DMS153 treated with DMSO at 0.1 percent for 48 hours (cell line): ENCODE data around the gene ARMC2.
"Not testable (repeated sequence)": the region's sequence is repeated elsewhere in the genome, so short reads cannot be mapped to it uniquely, and the experiment has no call there.

Experiments used
- DNase-seq: peaks from one replicate; lab custom pipeline; 2025; ENCODE audit not compliant: unreplicated experiment; lab: John Stamatoyannopoulos, UW

ARMC2 gene

DNA sequence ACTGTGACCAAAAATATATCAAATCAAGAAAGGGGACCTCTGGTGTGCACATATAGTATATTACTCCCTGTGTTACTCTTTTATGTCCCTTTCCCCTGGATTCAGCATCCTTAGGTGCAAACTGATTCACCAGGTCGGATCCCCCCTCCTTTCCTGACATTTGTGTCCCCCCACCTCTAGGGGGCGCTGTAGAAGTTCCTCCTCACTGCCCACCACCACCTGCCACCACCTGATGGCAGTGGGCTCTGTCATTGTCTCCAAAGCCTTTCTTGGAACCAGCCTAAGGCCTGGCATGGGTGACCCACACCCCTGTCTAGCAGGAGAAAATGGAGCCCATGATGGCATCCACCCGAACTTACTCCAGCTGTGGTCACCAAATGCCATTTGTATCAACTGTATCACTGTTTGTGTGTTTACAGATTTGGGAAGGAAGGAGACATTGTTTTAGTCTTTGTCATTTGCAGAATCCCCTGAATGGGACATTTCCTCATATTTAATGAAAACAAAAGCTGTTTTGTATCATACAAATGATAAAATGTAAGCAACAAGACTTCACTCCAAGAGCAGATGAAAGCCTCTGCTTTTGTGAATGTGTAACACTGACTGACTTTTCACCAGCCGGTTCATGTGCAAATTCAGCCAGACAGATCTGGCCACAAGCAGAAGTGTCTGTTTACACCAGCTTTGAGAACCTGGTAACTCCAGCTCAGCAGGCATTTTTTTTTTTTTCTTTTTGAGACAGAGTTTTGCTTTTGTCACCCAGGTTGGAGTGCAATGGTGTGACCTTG lies 66.2 kb downstream of the ARMC2 start:
- DNase-seq, result no peak

DNA sequence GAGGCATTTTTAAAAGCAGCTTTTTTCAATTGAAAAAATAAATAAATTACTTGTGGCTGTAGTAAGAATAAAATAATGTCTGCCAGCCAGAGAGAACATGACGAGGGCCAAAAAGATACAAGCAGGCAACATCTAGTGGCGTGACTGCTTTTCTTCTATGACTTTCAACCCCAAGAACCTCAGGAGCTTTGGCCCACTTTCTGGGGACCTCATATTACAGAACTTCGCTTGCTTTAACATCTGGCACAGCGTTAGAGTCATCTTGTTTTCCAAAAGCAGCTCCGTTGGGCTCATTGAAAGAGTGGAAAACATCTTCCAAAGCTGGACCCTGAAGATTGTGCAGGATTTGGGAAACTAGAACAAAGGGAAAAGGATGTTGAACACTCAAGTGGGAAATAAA lies 67.0 kb downstream of the ARMC2 start:
- no peak for DNase-seq

DNA sequence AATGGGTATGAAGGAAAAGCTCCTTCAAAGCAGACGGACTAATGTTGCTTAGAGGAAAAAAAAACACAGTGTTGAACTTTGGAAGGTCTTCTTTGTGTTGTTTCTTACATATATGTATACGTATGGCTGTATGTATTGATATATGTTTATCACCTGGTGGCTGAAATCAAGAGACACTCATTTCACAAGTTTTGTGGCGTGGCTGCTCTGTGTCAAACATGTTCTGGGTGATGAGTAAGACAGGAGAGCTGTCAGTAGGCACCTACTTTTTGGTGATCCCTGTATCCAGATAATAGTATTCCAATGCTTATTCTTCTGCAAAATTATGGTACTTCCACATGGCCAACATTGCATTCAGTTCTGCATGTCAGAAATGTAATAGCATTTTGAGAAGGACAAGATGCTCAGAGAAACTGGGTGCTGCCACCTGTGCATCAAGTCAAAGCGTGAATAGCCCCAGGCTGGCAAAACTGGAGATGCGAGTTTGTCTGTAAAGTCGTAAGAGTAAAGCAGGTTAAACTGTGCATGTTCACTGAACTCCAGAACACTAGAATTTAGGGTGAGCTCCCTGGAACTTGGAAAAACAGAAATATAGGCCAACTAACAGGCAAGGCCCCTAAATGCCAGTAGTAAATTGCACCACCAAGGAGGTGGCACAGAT lies 67.9 kb downstream of the ARMC2 start:
- no peak for DNase-seq

DNA sequence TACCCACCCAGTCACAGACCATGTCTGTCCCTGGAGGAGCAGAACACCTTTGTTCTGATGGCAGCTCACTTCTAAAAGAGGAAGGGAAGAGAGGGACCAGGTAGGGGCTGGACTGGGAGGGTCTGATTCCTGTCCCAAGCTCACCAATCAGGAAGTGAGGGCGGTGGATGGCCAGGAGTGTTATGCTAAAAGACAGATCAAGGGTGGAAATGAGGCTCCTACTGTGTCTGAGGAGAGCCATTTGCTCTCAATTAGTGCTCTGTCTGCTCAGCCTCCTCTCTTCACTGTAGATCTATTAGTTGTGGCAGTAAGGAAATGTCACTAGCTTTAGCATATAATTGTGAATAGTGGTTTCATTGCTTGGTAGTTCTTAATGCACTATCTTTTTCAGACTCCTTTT lies 72.5 kb downstream of the ARMC2 start:
- DNase-seq, result no peak

DNA sequence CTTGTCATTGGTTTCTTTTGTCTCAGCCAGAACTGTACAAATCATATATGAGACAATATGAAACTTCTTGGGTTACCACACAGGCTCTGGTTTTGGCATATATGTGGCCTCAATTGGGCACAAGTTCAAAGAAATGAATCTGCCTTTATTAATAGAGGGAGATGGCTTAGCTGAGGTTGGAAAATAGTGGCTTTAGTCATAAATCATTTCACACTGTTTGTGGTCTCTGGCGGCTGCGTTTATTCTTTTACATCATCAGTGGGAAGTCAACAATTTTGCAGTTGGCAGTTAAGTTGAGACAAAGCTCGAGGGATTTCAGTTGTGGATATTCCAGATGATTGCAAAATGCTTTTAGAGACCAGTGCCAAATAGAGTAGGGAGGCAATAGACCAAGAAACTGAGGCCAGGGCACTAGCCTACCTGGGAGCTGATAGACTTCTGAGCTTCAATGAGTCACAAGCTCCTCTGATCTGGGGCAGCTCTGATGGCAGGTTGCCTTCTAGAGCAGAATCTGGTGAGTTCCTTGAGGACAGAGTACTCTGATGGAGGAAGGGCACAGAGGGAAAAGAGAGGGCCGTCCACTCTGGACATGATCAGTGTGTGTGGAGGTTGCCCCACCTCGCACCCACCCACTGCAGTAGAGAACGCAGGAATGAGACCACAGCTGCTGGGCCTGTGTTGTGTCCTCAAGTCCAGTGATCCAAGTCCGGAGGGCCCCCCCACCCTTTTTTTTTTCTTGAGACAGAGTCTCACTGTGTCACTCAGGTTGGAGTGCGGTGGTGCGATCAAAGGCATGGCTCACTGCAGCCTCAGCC lies 73.5 kb downstream of the ARMC2 start:
- no peak for DNase-seq

DNA sequence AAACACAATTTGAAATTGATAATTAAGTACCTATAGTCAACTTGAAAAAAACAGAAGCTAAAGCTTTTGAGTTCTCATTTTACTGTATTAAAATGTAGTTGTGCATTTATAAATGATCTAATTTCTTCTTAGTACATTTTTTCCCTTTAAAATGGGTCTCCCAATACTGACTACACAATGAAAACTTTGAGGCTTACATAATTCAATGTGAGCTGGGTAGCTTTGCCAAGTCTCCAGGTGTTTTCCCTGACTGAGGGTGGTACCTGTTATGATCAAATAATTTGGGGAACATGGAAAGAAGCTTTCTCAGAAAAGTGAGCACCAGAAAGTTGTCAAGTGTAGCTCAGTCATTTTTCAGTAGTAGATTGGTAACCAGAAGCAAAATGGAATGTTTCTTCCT lies 74.3 kb downstream of the ARMC2 start:
- DNase-seq, result no peak

DNA sequence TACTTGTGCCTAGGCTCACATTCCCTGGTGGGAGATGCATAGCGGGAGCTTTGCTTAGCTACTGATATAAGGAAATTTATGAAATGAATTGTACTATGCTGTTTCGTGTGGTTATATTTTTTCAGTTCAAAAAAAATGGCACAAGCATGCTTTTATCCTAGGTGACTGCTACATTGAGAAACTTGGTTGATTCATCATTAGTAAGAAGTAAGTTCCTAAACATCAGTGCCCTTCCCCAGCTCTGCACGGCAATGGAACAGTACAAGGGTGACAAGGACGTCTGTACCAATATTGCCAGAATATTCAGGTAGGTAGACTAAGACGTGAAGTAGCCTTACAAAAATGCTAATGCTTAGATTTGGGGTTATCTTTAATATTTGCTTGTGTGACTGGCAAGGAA lies 79.7 kb downstream of the ARMC2 start:
- DNase-seq, result no peak

DNA sequence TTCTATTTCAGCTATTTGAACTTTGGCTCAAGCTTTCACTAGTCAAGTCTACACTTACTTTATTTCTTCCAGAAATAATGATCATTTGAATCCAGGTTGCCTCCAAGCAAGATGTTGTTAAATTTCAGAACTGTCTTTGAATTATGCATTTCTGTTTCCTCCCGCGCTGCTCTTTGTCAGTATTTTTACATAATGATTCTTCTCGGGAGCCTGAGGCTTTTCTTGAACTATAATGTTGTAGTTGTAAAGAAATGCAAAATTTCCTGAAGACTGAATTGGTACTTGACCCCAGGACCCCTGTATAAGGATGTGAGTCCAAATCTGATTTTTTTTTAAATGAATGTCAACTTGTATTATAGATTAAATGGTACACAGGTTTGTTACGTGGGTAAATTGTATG lies 80.4 kb downstream of the ARMC2 start:
- no peak for DNase-seq

DNA sequence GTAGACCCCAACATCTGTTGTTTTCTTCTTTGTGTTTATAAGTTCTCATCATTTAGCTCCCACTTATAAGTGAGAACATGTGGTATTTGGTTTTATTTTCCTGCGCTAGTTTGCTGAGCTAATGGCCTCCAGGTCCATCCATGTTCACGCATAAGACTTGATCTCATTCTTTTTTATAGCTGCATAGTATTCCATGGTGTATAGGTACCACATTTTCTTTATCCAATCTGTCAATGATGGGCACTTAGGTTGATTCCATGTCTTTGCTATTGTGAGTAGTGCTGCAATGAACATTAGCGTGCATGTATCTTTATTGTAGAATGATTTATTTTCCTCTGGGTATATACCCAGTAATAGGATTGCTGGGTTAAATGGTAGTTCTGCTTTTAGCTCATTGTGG lies 82.9 kb downstream of the ARMC2 start:
- not testable (repeated sequence) for DNase-seq

DNA sequence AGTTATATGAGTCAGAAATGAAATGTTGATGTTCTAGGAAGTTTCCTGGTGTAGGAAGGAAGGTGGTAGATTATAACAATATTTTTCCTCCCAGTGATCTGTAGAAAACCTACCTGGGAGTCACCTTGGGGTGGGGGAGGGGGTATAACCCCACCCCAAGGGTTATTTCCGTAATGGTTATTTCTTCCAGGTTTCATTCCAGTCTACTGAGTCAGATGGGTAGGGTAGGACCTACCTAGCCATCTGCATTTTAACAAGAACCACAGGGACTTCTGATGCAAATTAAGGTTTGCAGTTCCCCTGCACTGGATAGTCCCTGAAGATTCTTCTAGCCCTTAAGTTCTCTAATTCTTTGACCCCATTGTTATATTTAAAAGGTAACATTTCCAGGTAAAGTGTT lies 88.9 kb downstream of the ARMC2 start:
- DNase-seq, result no peak

DNA sequence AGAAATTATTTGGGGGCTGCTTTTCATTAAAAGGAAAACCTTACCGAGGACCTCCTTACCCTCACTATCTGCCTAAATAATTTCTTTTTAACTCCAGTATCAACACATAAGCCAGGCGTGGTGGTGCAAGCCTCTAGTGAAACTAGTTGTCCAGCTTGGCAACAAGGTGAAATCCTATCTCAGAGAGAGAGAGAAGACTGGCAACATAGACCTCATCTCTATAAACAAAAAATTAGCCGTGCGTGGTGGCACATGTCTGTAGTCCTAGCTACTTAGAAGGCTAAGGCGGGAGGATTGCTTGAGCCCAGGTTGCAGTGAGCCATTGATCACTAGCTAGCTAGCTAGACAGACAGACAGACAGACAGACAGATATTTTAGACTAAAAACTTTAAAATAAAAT lies 92.5 kb downstream of the ARMC2 start:
- no peak for DNase-seq

DNA sequence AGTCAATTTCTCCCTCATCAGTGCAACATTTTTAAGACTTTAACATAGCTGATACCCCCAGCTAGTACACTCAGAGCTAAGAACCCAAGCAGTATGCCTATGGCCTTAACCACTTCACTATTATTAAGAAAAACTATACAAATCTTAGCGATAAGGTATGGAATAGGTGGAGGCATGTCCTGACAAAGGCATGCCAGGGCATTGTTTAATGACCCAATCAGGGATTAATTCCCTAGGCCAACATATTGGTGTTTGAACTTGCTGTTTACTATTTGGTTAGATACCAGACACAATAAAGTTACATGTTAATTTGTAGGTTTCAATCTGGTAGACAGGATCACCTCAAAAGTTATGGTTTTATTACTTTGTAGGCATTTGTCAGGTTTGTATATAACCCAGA lies 93.1 kb downstream of the ARMC2 start:
- no peak for DNase-seq

DNA sequence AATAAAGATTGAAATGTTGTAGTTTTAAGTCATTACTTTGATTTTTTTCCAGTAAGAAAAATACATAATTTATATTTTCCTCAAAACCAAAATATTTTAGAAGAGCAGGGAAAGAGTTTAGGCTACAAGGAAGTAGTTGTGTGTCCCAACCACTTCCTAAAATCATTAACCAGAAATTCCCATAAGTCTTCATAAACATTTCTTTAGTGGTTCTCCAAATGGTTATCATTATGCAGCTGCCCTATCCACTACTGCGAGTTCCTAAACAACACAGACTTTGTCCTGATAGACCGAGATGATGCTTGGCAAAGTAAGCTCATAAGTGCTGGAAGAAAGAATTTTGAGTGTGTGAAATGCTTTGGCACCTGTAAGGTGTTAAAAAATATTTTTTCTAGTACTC lies 93.6 kb downstream of the ARMC2 start:
- DNase-seq, result no peak

DNA sequence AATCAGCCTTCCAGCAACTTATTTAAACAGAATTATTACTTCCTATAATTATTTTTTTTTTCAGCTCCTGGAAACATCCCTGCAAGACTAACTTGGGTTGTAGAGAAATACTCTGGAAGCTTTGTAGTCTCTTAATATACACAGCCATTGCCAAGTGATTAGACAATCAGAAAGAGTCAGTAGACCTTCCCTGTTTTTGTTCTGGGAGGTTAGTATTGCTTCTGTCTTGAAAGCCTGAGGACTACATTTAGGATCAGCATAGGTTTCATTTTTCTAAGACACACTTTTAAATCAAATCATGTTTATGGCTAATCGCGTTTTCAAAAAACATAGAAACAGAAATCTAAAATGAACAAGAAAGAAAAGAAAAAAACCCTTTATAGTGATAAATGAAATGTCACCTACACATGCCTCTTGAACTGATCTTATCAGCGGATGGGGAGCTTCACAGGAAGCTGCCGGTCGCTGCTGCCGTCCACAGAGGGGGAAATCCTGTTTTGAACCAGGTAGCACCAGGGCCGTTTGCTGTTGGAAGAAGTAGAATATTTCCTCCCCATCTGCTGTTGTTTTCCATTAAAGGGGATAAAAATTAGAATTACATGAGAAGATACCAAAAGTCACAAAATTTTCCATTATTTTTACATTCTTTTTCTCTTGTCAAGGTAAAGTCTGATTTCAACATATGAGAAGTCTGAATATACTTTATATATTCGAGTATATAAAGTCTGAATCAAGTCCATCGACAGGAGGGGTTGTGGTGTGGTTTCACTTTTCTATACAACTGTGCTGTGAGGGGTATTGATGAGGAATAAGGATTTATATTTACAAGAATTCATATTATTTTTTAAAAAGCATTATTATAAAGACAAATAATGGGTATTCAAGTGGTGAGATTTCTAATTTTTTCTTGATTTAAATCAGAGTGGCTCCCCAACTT lies 94.6 kb downstream of the ARMC2 start:
- DNase-seq, result no peak

DNA sequence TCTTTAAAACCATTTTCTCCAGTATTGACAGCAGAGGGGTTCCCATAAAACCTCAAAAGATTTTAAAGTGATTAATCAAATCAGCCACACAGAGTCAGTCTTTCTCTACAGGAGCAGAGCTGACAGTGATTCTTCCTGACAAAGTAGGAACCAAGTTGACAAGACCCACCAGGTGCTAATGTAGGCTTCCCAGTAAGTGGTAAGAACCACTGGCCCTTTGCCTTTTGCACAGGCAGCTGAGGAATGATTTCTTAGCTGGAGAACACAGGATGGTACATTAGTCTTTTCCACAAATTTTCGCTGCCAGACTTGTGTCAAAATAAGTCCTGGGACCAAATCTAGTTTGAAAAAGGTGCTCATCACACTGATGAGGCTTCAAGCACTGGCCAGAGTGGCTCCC lies 95.8 kb downstream of the ARMC2 start:
- DNase-seq, result no peak

DNA sequence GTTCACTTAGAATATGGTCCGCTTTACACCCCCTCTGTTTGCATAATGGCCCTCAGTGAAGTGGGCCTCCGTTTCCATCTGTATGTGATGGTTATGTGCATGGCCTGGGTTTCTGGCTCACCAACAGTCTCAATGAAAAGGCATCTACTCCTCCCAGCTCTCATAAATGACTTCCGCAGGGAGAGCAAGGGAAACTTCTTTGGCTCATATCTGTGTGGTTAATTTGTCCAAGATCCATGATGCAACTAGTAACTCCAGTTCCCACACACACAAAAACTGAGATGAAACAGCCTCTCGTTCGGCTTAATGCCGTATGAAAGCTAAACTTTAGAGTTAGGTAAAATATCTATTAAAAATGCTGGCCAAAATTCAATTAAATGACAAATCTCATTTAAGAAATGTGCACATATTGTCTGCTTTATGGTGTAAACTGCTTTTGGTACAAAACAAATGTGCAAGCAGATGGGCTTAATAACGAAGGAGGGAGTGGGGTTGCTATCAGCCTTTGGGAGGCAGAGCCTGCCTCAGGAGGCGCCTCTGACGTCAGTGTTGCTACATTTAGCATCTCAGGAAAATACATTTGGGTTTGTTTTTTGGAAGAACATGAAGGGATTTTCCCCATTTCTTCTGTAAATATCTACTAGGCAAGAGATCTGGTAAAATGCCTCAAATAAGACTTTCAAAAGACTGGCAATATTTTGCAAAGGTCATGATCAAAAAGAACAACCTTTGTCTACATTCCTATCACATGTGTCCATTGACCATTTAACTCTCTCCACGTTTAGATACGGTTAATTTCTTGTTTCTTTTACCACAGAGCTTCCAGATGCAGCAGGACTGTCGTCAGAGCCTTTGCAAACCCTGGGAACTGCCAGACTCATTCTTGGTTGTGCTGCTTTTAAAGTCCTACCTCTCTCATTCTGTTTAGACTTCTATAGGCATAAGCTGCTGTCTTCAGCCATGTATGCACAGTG lies 96.8 kb downstream of the ARMC2 start:
- DNase-seq, result no peak

DNA sequence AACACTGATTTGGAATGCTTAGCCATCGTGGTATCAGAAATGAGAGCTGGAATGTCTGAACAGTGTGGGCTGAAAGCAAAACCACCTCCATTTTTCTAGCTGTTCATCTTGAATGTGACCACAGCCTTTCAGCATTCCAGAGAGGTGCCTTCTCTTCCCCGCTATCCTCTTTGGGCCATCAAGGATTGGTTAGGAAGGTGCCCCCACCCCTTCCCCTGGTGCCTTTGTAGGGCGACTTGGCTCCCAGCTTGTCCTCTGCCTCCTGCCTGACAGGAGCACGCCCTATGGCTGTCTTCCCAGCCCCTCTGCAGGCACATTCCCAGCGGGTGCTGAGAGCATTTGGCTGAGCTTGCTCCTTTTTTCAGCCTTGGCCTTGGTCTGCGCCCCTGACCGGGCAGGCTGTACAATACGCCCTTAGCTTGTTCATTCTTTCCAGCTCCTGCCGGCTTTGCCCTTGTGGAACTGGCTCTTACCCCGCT lies 97.5 kb downstream of the ARMC2 start:
- DNase-seq, result no peak

DNA sequence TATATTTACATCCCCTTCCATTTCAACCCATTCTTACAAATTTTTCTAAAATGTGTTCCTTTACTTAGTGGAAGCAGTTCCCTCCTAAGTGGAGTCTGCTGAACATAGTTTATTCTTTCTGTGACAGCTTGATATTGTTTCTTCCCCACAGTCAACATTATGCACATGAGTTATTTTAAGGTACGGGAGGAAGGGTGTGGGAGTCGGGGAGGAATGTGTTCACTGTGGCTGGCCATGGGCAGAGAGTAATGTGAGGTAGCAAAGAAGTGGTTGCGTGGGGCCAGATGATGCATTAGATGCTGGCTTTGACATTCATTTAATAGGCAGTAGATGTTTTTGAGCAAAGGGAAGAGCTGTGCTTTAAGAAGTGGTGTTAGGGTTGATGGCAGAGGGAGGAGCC lies 98.5 kb downstream of the ARMC2 start:
- DNase-seq, result no peak

DNA sequence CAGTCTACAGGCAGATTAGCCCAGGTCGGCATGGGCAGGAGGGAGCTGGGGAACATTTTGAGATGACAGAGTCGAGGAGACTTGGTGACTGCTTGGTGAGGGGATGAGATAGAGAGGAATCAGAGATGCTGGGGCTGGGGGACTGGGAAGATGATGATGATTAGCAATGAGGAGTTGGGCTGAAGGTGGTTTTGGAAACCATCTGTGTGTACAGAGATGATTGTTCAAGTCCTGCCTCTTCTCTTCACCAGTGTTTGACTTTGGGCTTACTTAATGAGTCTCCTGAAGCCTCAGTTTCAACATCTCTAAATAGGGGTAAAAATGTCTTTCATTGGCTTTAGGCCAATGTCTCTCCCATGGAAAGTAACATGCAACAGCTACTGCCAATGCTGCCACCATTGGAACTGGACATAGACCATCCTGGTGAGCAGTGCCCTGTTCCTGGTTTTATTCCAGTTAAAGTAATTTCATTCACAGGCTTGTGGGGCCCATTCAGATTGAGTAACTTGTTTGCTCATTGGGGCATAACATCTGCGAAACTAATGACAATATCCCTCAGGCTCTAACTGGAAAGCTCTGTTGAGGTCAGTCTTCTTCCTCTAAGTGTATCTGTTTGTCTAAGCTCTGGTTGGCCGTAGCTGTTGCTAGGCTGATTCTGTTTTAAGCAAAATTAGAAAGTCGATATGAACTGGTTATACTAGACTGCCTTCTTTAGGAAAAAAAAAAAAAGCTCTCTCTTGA lies 99.1 kb downstream of the ARMC2 start:
- peak; percentile 24 for DNase-seq
